HG02642 (cell line): ENCODE data around the gene MYO1D.
"Not testable (repeated sequence)": the region's sequence is repeated elsewhere in the genome, so short reads cannot be mapped to it uniquely, and the experiment has no call there.

Source experiments
- ATAC-seq: cut with Tn5 transposase; IDR thresholded peaks from one replicate; pipeline ENCODE4 v1.9.1; 2021; ENCODE audit warnings: mild to moderate bottlenecking; ENCODE audit not compliant: unreplicated experiment, poor library complexity

MYO1D gene

DNA sequence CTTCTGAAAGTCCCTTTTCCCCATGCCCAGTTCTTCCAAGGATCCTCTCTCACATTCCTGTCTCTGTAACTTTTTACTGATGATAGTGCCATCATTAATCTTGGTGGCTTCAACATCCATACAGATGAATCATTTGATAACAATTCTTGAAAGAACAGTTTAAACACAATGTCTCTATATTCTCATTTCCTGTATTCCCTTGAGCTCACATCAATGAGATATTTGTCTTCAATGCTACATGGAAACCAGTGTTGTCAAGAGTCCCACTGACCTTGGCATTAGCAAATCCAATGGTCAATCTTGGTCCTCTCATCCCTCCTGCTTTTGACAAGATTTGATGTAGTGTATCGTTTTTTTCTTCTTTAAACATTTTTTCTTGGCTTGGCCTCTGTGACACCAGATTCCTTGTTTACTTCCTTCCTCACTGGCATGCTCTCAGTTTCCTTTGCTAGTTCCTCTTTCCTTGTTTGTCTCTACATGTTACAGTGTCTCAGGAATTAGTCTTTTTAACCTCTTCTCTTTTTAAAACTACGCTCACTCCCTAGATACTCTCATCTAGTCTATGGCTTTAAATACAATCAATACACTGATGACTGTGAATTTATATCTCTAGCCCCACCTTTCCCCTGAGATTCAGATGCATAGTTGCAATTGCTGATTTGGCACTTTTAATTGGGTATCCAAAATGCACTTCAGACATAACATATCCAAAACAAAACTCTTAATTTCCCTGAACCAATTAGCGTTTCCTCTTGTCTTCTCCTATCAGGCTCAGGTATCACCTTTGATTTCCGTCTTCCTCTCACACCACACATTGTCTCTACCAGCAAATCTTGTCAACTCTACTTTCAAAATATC lies 134.0 kb downstream of the MYO1D start:
- no peak for ATAC-seq

DNA sequence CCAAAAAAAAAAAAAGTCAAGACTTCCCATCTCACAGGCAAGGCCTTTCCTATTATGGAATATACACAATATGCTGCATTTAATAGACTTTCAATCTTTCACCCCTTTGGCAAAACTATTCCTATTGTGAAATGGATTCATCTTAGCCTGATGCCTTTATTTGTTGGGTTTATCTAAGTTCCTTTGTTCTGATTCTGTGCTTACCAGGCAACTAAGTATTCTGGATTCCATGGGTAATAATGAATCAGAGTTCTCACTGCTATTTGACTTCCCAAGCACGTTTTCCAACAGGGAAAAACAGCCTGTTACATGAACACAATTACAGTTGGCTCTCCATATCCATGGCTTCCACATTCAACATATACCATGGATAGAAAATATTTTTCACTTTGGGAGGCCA lies 135.5 kb downstream of the MYO1D start:
- ATAC-seq: no peak

DNA sequence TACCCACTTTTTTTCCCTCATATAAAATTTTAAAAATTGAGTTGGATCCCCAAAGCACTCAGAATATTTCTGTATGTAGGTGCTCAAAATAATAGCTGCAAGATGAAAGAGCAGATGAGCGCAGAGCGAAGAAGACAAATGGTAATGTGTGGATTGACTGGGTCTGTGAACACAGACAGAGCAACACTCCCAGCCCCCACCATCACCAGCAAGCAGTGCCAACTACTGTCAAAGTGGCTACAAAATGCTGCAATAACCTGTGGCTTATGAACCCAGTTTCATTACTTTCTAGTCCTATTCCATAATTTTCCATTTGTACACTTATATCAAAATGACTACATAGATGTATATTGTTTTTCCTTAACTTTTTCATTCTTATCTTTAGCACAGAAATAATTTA lies 137.2 kb downstream of the MYO1D start:
- no peak for ATAC-seq

DNA sequence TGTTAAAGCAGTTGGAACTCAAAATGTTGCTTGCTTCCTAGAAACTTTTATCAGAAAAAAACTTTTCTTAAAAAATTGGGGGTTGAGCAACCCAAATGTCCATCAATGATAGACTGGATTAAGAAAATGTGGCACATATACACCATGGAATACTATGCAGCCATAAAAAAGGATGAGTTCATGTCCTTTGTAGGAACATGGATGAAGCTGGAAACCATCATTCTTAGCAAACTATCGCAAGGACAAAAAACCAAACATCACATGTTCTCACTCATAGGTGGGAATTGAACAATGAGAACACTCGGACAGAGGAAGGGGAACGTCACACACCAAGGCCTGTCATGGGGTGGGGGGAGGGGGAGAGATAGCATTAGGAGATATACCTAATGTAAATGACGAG lies 137.8 kb downstream of the MYO1D start:
- not testable (repeated sequence) for ATAC-seq

DNA sequence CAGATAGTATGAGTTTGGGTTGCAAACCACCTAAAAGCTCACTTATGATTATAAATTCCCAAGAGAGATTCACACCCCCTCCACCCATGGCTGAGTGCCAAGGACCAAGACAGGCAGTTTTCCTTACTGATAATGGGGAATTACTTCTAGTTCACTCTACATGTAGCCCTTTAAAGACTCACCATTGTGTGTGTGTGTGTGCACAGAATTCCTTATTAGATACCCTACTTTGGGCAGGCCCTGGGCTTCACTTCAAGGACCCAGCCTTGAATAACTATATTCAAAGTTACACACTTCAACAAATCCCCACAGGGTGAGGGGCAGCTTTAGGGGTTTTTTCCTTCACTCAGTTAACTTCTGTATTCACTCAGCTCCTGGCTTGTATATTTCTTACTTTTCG lies 143.5 kb downstream of the MYO1D start:
- no peak for ATAC-seq

DNA sequence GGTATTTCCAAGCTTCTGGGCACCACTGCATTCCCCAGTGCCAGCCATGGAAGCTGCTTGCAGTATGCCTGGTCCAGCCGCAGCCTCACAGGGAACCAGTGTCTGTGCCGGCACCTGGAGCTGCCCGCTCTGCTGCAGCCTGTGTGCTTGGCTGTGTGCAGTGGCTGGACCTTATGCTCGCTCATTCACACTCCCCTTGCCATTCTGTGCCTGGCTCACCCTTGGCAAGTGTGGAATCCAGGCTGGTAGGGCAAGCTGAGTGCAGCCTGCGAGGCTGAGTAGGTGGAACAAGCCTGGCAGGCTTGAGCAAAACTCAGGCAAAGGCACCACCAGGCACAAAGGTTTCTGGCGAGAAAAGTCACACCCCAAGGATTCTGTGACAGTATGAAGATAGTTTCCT lies 144.0 kb downstream of the MYO1D start:
- no peak for ATAC-seq

DNA sequence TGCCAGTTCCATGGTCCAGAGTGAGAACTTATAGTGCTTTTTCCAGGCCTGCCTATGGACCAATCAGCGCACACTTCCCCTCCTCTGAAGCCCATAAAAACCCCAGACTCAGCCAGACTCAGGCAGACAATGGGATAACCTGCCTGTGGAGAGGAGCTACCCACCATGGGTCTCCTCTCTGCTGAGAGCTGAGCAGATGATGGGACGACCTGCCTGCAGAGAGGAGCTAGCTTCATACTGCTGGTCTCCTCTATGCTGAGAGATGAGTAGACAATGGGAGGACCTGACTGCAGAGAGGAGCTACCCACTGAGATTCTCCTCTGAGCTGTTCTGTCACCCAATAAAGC lies 144.7 kb downstream of the MYO1D start:
- ATAC-seq: no peak

DNA sequence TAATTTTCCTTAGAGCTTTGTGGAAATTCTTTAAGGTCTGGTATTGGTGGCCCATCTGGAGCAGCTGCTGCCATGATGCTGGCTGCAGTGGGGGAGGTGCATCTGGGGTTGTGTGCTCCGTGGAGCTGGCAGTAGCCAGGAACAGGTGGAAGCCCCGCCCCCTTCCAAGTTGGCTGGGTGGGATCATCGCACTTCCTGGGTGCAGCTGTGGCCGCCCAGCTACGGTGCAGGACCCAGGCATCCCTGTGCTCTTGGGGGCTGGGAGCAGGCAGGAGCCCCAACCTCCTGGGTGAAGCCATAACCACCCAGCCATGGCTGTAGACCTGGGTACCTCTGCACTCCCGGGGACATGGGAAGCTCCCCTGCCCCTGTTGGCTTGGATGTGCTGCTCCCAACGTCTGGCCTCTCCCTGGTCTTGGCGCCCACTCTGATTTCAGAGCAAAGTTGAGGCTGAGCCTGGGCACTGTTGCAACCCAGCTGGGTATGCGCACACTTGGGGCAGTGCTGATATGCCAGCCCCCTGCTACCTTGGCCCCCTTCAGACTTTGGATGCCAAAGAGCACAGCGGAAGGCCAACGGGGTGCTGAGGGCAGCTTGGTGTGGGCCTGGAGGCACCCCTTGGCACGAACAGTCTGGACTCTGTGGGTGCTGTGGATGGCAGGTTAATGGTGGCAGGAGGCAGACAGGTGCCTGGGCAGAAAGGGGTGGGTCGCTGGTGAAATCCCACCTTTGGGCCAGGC lies 145.2 kb downstream of the MYO1D start:
- ATAC-seq: no peak

DNA sequence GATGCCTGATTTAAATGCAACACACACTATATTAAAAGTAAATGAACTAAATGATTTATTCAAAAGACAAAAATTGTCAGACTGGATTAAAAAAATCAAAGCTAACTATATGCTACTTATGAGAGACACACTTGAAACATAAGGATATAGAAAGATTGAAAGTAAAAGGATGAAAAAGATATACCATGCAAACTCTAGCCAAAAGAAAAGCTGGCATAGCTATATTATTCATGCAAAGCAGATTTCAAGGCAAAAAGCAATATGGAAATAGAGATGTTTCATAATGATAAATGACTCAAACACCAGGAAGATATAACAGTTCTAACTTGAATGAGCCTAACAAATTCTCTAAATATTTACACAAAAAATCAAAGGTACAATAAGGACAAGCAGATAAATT lies 149.2 kb downstream of the MYO1D start:
- ATAC-seq: no peak

DNA sequence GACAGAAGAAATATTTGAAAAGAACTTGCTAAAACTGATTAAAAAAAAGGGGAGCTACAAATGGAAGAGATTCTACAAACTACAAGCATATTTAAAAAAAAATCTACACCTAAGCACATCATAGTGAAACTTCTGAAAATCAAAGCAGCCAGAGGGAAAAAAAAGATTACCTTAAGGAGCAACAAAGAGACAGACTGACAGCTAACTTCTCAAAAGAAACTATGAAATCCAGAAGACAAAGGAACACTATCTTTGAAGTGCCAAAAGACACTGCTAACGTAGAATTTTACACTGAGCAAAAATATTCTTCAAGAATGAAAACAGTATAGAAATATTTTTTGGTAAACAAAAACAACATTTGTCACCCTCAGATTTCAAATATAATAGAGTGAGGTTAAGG lies 151.2 kb downstream of the MYO1D start:
- ATAC-seq: no peak

DNA sequence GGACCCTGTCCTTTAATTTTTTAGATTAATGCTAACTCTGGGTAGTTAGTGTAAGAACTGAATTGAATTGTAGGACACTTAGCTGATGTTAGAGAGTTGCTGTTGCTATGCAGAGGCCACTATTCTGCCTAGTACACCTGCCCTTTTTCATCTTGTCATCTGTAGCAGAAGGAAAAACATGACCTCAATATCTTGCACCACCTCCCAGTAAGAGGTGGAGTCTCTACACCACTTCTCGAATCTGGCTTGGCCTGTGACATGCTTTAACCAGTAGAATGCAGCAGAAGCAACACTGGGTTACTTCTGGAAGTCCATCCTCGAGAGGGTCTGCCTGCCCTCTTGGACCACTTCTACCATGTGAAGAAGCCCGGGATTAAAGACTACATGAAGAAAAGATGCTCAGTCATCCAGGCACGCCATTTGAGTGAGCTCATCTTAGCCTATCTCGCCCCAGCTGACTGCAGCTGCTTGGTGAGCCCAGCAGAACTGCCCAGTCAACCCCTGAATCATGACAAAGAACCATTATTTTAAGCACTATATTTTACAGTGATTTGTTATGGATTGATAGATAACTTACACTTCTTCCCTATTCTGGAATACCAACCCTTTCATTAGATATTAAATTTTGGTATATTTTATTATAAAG lies 153.5 kb downstream of the MYO1D start:
- ATAC-seq: no peak

DNA sequence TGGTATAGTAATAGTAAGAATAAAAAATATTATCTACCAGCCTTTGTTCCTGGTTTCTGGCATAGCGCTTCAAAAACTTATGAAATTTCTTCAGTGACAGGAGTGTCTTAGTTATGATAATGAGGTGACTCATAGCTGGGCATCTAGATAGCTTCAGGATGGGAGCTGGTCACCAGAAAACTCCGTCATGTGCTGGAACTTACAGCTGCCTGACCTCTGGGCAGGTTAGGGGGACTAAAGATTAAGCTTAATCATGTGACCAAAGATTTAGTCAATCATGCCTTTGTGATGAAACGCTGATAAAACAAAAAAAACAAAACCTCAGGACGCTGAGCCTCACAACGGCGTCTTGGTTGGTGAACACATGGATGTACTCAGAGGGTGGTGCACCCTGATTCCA lies 154.2 kb downstream of the MYO1D start:
- no peak for ATAC-seq

DNA sequence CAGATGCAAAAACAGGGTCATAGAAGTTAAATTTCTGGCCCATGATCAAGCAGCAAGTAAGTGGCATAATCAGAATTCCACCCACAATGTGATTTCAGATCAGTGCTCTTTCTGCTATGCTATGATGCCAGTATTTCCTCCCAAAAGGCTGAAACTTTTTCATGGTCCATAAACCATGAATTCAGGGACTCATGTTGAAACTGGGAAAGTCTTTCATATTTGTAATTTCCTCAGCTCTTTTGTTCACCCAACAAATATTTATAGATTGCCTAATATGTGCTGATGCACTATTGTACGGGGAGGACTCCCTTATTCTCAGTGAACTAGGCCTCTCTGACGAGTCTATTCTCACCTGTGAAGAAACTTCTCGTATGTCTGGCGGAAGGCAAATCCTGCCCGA lies 156.3 kb downstream of the MYO1D start:
- no peak for ATAC-seq

DNA sequence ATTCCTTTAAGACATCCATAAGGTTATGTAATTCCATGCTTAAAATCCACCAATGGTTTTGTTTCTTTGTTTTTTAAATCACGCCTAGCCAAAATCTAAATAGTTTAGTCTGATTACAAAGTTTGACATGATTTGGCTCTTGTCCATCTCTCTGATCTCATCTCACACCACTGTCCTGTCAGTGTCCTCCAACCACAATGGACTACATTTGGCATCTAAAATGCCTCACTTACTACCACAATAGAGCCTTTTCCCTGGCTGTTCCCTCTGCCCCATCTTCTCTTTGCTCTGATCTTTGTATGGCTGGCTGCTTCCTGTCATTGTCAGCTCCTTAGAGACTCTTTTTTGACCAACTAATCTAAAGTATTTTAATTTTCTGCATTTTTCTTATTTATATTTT lies 157.2 kb downstream of the MYO1D start:
- no peak for ATAC-seq

DNA sequence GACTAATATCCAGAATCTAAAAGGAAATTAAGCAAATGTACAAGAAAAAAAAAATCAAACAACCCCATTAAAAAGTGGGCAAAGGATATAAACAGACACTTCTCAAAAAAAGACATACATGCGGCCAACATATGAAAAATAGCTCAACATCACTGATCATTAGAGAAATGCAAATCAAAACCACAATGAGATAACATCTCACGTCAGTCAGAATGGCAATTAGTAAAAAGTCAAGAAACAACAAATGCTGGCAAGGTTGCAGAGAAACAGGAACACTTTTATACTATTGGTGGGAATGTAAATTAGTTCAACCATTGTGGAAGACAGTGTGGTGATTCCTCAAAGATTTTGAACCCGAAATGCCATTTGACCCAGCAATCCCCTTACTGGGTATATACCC lies 162.0 kb downstream of the MYO1D start:
- ATAC-seq: not testable (repeated sequence)

DNA sequence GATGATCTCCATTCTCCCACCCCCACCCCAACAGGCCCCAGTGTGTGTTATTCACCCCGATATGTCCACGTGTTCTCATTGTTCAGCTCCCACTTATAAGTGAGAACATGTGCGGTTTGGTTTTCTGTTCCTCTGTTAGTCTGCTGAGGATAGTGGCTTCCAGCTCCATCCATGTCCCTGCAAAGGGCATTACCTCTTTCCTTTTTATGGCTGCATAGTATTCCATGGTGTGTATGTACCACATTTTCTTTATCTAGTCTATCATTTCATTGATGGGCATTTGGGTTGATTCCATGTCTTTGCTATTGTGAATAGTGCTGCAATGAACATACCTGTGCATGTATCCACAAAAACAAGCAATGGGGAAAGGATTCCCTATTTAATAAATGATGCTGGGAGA lies 162.7 kb downstream of the MYO1D start:
- ATAC-seq: not testable (repeated sequence)

DNA sequence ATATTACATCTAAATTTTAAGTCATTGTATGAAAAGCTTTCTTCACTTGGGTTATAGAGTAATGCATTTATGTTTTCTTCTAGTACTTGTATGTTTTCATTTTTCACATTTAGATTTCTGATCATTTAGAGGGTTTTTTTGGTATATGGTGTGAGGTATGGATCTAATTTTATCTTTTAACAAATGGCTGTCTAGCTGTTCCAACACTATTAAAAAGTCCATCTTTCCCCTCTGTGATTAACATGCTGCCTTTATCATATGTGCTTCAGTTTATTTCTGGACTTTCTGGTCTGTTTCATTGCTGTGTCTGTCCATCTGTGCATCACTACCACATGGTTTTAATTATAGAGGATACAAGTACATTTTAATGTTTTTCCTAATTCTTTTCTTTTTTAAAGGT lies 163.8 kb downstream of the MYO1D start:
- no peak for ATAC-seq

DNA sequence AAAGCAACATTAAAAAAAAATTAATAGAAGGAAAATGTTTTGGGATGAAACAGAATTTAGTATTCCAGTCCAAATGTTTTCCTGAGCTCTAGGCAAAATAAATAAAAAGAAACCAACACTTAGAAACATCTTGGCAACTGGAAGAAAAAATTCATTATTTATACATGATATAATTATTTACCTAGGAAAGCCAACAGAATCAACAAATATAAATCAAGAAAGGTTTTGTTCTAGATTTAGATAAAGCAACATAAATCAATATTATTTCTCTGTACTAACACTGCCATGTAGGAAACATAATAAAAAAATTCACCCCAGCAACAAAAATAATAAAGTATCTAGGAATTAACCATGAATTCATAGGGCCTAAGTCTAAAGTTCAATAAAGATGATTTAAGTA lies 167.4 kb downstream of the MYO1D start:
- ATAC-seq: no peak

DNA sequence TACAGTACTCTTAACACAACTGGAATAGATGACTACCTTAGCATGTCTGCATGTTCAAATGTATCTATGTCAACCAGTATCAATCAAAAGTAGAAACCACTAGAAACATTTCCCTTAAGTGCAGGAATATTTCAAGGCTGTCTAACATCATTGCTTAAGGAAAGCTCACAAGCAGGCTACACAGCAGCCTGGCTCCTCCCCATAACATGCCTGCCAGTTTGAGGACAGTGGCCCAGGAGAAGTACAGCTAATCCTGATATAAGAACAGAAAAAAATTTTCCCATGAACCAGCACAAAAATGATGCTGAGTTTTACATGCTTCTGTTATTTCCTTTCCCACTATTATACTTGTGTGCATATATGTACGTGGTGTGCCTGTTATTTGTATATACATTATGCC lies 175.1 kb downstream of the MYO1D start:
- ATAC-seq: no peak

DNA sequence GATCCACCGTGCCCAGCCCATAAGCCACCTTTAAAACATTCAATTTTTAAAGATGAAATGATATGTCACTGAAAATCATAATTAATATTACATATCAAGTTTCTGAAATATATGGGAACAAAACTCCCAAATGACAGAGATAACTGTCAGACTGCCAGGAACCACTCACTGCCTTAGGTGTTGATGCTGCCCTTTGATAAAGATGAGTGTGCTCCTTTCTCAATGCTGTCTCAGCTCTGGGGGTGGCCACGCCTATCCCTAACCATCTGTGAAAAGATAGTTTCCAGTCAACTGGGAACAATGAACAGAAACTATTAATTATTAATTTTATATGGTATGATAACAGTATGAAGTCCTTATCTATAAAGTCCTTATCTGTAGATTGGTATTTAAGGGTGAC lies 177.7 kb downstream of the MYO1D start:
- ATAC-seq: no peak
